PC-3 (cell line): ENCODE data around the gene GRB2. TPM values are rescaled to one million over a fixed set of nuclear protein-coding genes. Genes with fewer than 3 reads are reported as not detected.
A peak's percentile ranks its signal among the peaks of the same experiment; 100 is the strongest.

Experiments
- ATAC-seq: fragments of 200-7000 bp; cut with Tn5 transposase; 2 replicates; pipeline ENCODE4 v1.9.1; 2020; ENCODE audit warnings: mild to moderate bottlenecking, moderate library complexity
- BruUV-seq: library from RNA; stranded (reverse); fragments of 400-500 nt; replicated peaks from 2 replicates; lab custom pipeline; 2021; lab: Mats Ljungman, UMichigan
- CTCF ChIA-PET: fragments of 300-600 bp; sonication (Branson Sonifier 250); formaldehyde crosslinking; loops from one replicate; lab custom pipeline; 2022; ENCODE audit warnings: antibody characterized with exemption; lab: Charles Lee
- POLR2A ChIA-PET: fragments of 300-600 bp; sonication (Branson Sonifier 250); formaldehyde crosslinking; loops from one replicate; lab custom pipeline; 2022; ENCODE audit warnings: antibody characterized with exemption; ENCODE audit not compliant: unreplicated experiment; lab: Charles Lee
- DNase-seq: peaks from one replicate; pipeline ENCODE4 v3.0.0-alpha.2; 2015
- H2AFZ ChIP-seq: fragments of 300-600 bp; sonication (generic); 2 replicates; pipeline ENCODE4 v1.6.0; 2016; ENCODE audit warnings: antibody characterized with exemption, low read length
- H3F3A ChIP-seq: fragments of 300-600 bp; sonication (generic); one replicate; pipeline ENCODE4 v1.6.0; 2017; ENCODE audit warnings: antibody characterized with exemption, low read length, control low read depth, mild to moderate bottlenecking; ENCODE audit not compliant: unreplicated experiment
- H3K27ac ChIP-seq: fragments of 300-600 bp; sonication (generic); 2 replicates; pipeline ENCODE4 v1.5.1; 2016; ENCODE audit warnings: mild to moderate bottlenecking, low read length
- H3K27me3 ChIP-seq: fragments of 300-600 bp; sonication (generic); 2 replicates; pipeline ENCODE4 v1.6.1; 2016; ENCODE audit warnings: low read length, mixed read lengths
- H3K36me3 ChIP-seq: fragments of 300-600 bp; sonication (generic); 2 replicates; pipeline ENCODE4 v1.6.1; 2016; ENCODE audit warnings: low read depth, mixed run types, low read length, mixed read lengths
- H3K4me1 ChIP-seq: fragments of 300-600 bp; sonication (generic); 2 replicates; pipeline ENCODE4 v1.5.1; 2016; ENCODE audit warnings: low read length; ENCODE audit not compliant: insufficient read depth
- H3K4me2 ChIP-seq: fragments of 300-600 bp; sonication (generic); 2 replicates; pipeline ENCODE4 v1.6.0; 2016; ENCODE audit warnings: low read length
- H3K4me3 ChIP-seq: fragments of 300-600 bp; sonication (generic); 2 replicates; pipeline ENCODE4 v1.5.1; 2016; ENCODE audit warnings: mild to moderate bottlenecking, low read length, mixed read lengths
- H3K79me2 ChIP-seq: fragments of 300-600 bp; sonication (generic); 2 replicates; pipeline ENCODE4 v1.6.1; 2017; ENCODE audit warnings: low read length, mixed read lengths
- H3K9ac ChIP-seq: fragments of 300-600 bp; sonication (generic); 2 replicates; pipeline ENCODE4 v1.6.0; 2016; ENCODE audit warnings: mild to moderate bottlenecking, low read length
- H3K9me2 ChIP-seq: fragments of 300-600 bp; sonication (generic); replicated peaks from 2 replicates; pipeline ENCODE4 v1.6.1; 2016; ENCODE audit warnings: mixed run types, low read length, mixed read lengths
- H3K9me3 ChIP-seq: fragments of 300-600 bp; sonication (generic); 2 replicates; pipeline ENCODE4 v1.6.1; 2016; ENCODE audit warnings: low read length, mixed read lengths
- H4K20me1 ChIP-seq: fragments of 300-600 bp; sonication (generic); 2 replicates; pipeline ENCODE4 v1.6.1; 2016; ENCODE audit warnings: low read length, mixed read lengths
- CTCF ChIP-seq: fragments of 300-600 bp; sonication (generic); conservative IDR thresholded peaks from 2 replicates; pipeline ENCODE4 v1.5.1; 2017; ENCODE audit warnings: antibody characterized with exemption, low read depth, mild to moderate bottlenecking, low read length
- EZH2 ChIP-seq: fragments of 300-600 bp; sonication (generic); IDR thresholded peaks from one replicate; pipeline ENCODE4 v1.6.1; 2017; ENCODE audit warnings: antibody characterized with exemption, mild to moderate bottlenecking, low read length; ENCODE audit not compliant: unreplicated experiment
- EZH2phosphoT487 ChIP-seq: fragments of 300-600 bp; sonication (generic); IDR thresholded peaks from 2 replicates; pipeline ENCODE4 v1.6.1; 2018; ENCODE audit warnings: mild to moderate bottlenecking, antibody characterized with exemption, low read length, borderline replicate concordance
- intact Hi-C: fragments of 100-400 bp; cut with micrococcal nuclease; formaldehyde crosslinking; loops from 2 replicates; pipeline ENCODE4 v1.9.0; 2023
- total RNA-seq: library from RNA; depleted of rRNA; stranded (reverse); fragments of >200 nt; gene quantifications from 2 replicates; pipeline ENCODE4 v1.2.3, GENCODE V29; 2014

The GRB2 gene
- total RNA-seq, 1 experiment from 2014 or later = 224 TPM

GRCh38 chr17:75365009-75365930, 40.2 kb downstream of the GRB2 start:
- no peak for TF ChIP-seq CTCF
- no peak for TF ChIP-seq EZH2
- no peak for TF ChIP-seq EZH2phosphoT487
- Histone ChIP-seq H3K27ac (peak overlapping the region; percentile 45; the same call in 1 of the 2 replicates), H3F3A (no peaks in the 10 kb centered on the region), H3K9me3 (no peaks in the 10 kb centered on the region), H3K79me2 (peaks cover 98% of the 10 kb centered on the region), H3K4me1 (peaks cover 71% of the 10 kb centered on the region), H3K27me3 (no peaks in the 10 kb centered on the region), H3K4me2 (peak overlapping the region; percentile 52), H2AFZ (no peak overlapping the region), H3K9ac (no peak overlapping the region), H4K20me1 (peaks cover 65% of the 10 kb centered on the region), H3K4me3 (no peak overlapping the region), H3K9me2 (no peaks in the 10 kb centered on the region), H3K36me3 (no peaks in the 10 kb centered on the region)
- intact Hi-C loops = loop anchor here (2.0 kb wide), 3 partner anchors 16 to 42 kb away; partner anchors contain the start of gene GRB2
- CTCF ChIA-PET = interaction anchor here (0.7 kb wide), 1 partner anchor 94 kb away, joined by 5 read pairs; the partner anchor contains the start of gene MIF4GD
- no TSS peak for BruUV-seq
- POLR2A ChIA-PET = interaction anchor here (0.5 kb wide), 1 partner anchor 59 kb away, joined by 9 read pairs; no protein-coding TSS in a partner anchor
- DNase-seq (no peak), ATAC-seq (no peak; the same call in 1 of the 2 replicates)

- no peaks in the 10 kb centered on the region for H3K9me2 ChIP-seq
- DNase-seq (peak; percentile 94), ATAC-seq (peak; percentile 89)
- no peaks in the 10 kb centered on the region for H3F3A ChIP-seq
- peaks cover 73% of the 10 kb centered on the region for H3K4me1 ChIP-seq
- peaks cover 70% of the 10 kb centered on the region for H4K20me1 ChIP-seq
- H3K27me3 ChIP-seq = no peaks in the 10 kb centered on the region
- CTCF ChIA-PET = interaction anchor here (0.5 to 0.6 kb wide), 4 partner anchors 16 to 41 kb away, joined by 3 to 9 read pairs (median 4); no protein-coding TSS in a partner anchor
- peak overlapping the region; percentile 8; the same call in 1 of the 2 replicates for H3K4me3 ChIP-seq
- TF ChIP-seq EZH2phosphoT487 (no peak), CTCF (no peak), EZH2 (no peak)
- H3K9me3 ChIP-seq = no peaks in the 10 kb centered on the region
- H3K4me2 ChIP-seq = peak overlapping the region; percentile 66
- POLR2A ChIA-PET = interaction anchor here (0.6 kb wide), 1 partner anchor 188 kb away, joined by 3 read pairs; no protein-coding TSS in a partner anchor
- peaks cover 97% of the 10 kb centered on the region for H3K79me2 ChIP-seq
- H3K9ac ChIP-seq = no peak overlapping the region
- no peaks in the 10 kb centered on the region for H3K36me3 ChIP-seq
- H2AFZ ChIP-seq = no peak overlapping the region
- intact Hi-C loops = loop anchor here (1.0 to 2.0 kb wide), 4 partner anchors 17 to 41 kb away; partner anchors contain the start of gene GRB2
- H3K27ac ChIP-seq = peak overlapping the region; percentile 45
- BruUV-seq = no TSS peak
These were observed 41.4 kb downstream of the GRB2 start for GRCh38 chr17:75364078-75364477.
